Epithelial cell of esophagus (primary cell): ENCODE measurements around the gene RPL36A.

Experiments used
- DNase-seq: peaks from one replicate; pipeline ENCODE4 v3.0.0; 2010; ENCODE audit warnings: low read depth
- H3K4me3 ChIP-seq: 2 replicates; pipeline ENCODE4 v1.5.1; 2011; ENCODE audit warnings: mild to moderate bottlenecking, low read length, control low read depth
- CTCF ChIP-seq: IDR thresholded peaks from 2 replicates; pipeline ENCODE4 v1.5.1; 2011; ENCODE audit warnings: low read depth, mild to moderate bottlenecking, low read length, control low read depth, inconsistent platforms; ENCODE audit not compliant: insufficient read depth; ENCODE audit errors: missing control alignments

RPL36A gene

GRCh38 chrX:101411984-101412383 lies 21.2 kb downstream of the RPL36A start:
- DNase-seq, result no peak
- TF ChIP-seq CTCF, result no peak
- no peak overlapping the region for H3K4me3 ChIP-seq

GRCh38 chrX:101415180-101416145 lies 24.7 kb downstream of the RPL36A start:
- peak; percentile 73 for DNase-seq
- peak; percentile 66 for TF ChIP-seq CTCF
- H3K4me3 ChIP-seq, result no peak overlapping the region

GRCh38 chrX:101416691-101417090 lies 25.9 kb downstream of the RPL36A start:
- no peak for DNase-seq
- no peak overlapping the region for H3K4me3 ChIP-seq
- no peak for TF ChIP-seq CTCF

GRCh38 chrX:101417190-101417589 lies 26.4 kb downstream of the RPL36A start:
- DNase-seq, result no peak
- no peak overlapping the region for H3K4me3 ChIP-seq
- no peak for TF ChIP-seq CTCF

GRCh38 chrX:101417981-101418841 lies 27.4 kb downstream of the RPL36A start:
- no peak for DNase-seq
- H3K4me3 ChIP-seq, result peak overlapping the region; percentile 50
- no peak for TF ChIP-seq CTCF

- DNase-seq, result no peak
- H3K4me3 ChIP-seq, result no peak overlapping the region
- TF ChIP-seq CTCF, result no peak
Measured at GRCh38 chrX:101419489-101419888, 28.7 kb downstream of the RPL36A start.
